Body of pancreas (tissue), 4 donors: Measurements from ENCODE around the gene EDAR.

Experiments used
- POLR2A ChIP-seq, 3 donors: fragments of 450-650 bp; IDR thresholded peaks; one replicate each; pipeline ENCODE4 v1.6.1; 2016; ENCODE audit warnings: antibody characterized with exemption in 3 of 3, mild to moderate bottlenecking in 2 of 3
- TF ChIP-seq, protein P1 (sequence below), 7 experiments: fragments of 450-650 bp in 4 of 7; fragments of 200-600 bp in 3 of 7; sonication (generic) in 3 of 7; IDR thresholded peaks; one replicate each; pipeline ENCODE4 v1.5.1; 2016 to 2019; ENCODE audit warnings: antibody characterized with exemption in 7 of 7

DNA sequence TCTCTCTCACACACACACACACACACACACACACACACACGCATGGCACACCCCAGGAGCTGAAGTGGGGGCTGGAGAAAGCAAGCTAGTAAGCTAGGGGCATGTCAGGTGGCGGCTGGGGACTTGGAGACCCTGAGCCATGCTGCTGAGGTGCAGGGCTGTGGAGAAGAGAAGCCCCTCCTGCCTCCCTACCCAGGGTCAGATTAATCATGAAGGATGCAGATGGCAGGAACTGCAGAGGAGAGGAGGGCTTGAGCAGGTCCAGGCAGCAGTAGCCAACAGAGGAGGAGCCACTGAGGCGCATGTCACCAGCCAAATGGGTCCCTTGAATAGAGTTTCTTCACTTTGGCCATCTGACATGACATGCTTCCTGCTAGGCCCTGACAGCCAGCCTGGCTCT lies 9.6 kb downstream of the EDAR start:
- no peak for TF ChIP-seq POLR2A (IDR thresholded peaks at IDR 0.05)
- TF ChIP-seq, protein P1, sequence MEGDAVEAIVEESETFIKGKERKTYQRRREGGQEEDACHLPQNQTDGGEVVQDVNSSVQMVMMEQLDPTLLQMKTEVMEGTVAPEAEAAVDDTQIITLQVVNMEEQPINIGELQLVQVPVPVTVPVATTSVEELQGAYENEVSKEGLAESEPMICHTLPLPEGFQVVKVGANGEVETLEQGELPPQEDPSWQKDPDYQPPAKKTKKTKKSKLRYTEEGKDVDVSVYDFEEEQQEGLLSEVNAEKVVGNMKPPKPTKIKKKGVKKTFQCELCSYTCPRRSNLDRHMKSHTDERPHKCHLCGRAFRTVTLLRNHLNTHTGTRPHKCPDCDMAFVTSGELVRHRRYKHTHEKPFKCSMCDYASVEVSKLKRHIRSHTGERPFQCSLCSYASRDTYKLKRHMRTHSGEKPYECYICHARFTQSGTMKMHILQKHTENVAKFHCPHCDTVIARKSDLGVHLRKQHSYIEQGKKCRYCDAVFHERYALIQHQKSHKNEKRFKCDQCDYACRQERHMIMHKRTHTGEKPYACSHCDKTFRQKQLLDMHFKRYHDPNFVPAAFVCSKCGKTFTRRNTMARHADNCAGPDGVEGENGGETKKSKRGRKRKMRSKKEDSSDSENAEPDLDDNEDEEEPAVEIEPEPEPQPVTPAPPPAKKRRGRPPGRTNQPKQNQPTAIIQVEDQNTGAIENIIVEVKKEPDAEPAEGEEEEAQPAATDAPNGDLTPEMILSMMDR (IDR thresholded peaks at IDR 0.05): no peak
